Measurements from ENCODE around the gene TNRC18.

The TNRC18 gene

DNA sequence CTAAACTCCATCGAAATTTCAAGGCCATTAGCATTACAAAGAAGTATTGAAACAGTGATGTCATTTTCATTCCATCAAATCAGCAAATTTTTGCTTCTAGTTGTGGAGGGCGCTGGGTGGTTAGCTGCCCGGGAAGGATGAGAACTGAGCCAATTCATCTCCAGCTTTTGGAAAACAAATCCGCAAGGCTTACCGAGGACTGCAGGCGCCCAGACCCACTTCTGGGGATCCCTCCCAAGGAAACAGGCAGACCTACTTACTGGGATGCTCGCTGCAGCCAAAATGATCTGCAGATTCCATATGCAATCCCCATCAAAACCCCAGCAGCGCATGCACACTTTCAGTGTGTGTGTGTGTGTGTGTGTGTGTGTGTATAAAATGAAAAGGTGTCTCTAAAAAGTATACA is 19.2 kb downstream of the TNRC18 start:
- DNase-seq (ENCODE audit: extremely low read depth in 1 of 2, low read depth in 1 of 2), result no peak

GRCh38 chr7:5403442-5403841 is 20.2 kb downstream of the TNRC18 start:
- no peak for DNase-seq (ENCODE audit: extremely low read depth in 1 of 2, low read depth in 1 of 2)

GRCh38 chr7:5397736-5398135 is 25.9 kb downstream of the TNRC18 start:
- DNase-seq (ENCODE audit: extremely low read depth in 1 of 2, low read depth in 1 of 2), result no peak

DNA sequence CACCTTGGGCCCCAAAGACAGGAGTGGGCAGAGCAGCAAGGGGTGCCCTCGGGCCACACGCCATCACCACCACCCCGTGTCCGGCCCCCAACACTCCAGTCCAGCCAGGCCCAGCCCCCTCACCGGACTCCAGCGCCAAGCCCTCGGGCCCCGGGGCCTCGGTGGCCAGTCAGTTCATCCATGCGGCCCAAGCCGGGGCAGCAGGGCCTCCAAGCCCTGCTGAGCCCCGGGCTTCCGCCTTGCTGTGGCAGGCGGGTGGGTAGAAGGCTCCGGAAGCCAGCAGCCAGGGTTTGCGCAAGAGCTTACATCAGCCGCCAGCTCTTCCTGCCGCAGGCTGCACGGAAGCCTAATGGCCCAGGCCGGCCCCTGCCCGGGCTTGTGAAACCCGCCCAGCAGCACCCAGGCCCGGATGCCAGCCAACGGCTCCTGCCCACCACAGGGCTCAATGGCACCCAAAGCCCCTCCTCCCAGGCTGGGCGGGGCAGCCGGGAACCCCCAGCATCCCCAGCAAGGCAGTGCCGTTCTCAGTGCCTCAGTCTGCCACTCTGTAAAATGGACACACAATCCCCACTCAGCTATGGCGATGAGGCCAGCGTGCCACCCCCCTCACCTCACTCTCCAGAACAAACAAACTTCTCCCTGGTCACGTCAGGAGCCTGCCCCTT is 26.5 kb downstream of the TNRC18 start:
- DNase-seq (ENCODE audit: extremely low read depth in 1 of 2, low read depth in 1 of 2), result peak; percentile 83 to 92

DNA sequence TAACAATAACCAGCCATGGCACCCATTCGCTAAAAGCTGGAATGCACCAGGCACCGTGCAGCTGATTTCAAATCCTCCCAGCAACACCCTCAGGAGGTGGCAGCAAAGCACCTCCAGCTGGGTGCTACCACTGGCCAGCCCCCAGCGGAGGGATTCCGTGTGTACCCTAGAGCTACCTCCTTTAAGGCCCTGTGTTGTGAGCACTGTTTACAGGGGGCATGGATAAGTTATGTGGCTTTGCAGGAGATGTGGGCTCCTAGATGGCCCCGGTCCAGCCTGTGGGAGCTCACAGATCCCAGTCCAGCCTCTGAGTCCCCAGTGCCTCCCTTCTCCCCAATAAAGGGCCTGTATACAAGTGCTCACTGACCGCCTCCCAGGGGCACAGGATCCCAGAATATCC is 27.1 kb downstream of the TNRC18 start:
- peak in 1 of 2 donors; percentile 43 for DNase-seq (ENCODE audit: extremely low read depth in 1 of 2, low read depth in 1 of 2)

- DNase-seq (ENCODE audit: extremely low read depth in 1 of 2, low read depth in 1 of 2), result no peak
Observed at GRCh38 chr7:5395246-5395645, 28.4 kb downstream of the TNRC18 start.

- no peak for DNase-seq (ENCODE audit: extremely low read depth in 1 of 2, low read depth in 1 of 2)
Observed at GRCh38 chr7:5394264-5395105, 29.1 kb downstream of the TNRC18 start.

DNA sequence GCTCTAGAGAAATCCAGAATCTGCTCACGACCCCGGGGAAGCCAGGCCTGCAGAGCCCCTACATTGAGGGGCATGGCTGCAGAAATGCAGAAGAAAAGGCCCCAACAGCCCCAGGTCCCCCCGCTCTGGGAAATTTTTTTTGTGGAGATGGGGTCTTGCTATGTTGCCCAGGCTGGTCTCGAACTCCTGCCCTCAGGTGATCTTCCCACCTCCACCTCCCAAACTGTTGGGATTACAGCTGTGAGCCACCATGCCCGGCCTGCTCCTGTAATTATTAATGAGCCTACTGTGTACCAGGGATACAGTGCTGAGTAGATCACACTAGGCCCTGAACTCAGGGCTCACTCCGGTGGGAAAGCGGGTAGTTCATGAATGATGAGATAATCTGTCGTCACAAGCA is 29.9 kb downstream of the TNRC18 start:
- DNase-seq (ENCODE audit: extremely low read depth in 1 of 2, low read depth in 1 of 2), result no peak

DNA sequence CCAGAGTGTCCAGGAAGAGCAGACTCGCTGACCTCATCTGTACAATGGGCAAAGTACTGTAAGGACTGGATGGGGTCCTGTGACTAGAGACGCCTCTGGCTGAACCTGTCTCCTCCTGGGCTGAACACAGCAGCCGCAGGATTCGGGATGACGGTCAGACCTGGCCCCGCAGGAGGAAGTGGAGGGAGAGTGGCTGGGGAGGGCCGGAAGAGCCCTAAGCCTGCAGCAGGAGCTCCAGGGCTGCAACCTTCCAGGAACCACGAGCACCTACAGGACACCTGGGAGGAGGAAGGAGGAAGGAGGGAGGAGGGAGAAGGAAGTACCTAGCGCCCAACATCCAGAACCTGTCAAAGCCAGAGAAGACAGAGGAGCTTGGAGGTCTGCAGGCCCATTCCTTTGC is 30.3 kb downstream of the TNRC18 start:
- DNase-seq (ENCODE audit: extremely low read depth in 1 of 2, low read depth in 1 of 2), result no peak

DNA sequence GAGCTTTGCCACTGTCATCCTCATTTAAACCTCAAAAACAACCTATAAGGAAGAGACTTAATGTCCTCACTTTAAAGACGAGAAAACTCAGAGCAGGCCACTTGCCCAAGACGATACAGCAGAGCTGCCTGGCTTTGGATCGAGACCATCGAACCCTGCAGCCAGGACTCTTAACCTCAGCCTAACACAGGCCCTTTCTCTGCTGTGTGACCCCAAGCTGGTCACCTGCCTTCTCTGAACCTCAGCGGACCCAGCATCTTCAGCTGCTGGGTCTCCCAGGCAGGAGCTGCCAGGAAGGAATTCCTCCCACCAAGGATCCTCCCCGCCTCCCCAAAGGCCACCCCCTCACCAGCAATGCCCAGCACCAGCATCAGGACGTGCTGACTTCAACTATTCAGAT is 32.7 kb downstream of the TNRC18 start:
- no peak for DNase-seq (ENCODE audit: extremely low read depth in 1 of 2, low read depth in 1 of 2)

- no peak for DNase-seq (ENCODE audit: extremely low read depth in 1 of 2, low read depth in 1 of 2)
Observed at GRCh38 chr7:5388905-5389433, 34.7 kb downstream of the TNRC18 start.

- DNase-seq (ENCODE audit: extremely low read depth in 1 of 2, low read depth in 1 of 2), result no peak
Observed at GRCh38 chr7:5388273-5388901, 35.2 kb downstream of the TNRC18 start.

DNA sequence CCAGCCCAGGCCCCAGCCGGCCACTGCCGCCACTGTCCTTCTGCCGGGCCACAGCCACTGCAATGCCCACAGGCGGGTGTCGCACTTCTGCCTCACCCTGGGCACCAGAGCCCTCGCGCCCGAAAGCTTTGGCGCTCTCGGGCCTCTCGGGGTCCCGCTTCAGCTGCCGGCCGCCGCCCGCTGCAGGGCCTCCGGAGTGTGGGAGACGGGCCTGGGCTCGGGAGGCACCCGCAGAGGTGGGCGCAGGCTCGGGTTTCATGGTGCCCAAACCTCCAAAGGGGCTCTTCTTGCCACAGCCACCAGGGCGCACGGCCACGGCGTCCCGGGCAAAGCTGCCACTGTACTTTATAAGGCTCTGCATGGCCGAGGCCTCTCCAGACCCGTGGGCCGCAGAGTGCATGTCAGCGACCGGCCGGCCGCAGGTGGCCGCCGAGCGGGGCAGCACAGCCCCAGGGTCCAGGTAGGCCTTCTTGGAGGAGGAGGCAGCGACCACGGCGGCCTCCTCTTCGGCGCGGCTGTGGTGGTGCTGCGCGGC is 35.9 kb downstream of the TNRC18 start:
- no peak for DNase-seq (ENCODE audit: extremely low read depth in 1 of 2, low read depth in 1 of 2)

DNA sequence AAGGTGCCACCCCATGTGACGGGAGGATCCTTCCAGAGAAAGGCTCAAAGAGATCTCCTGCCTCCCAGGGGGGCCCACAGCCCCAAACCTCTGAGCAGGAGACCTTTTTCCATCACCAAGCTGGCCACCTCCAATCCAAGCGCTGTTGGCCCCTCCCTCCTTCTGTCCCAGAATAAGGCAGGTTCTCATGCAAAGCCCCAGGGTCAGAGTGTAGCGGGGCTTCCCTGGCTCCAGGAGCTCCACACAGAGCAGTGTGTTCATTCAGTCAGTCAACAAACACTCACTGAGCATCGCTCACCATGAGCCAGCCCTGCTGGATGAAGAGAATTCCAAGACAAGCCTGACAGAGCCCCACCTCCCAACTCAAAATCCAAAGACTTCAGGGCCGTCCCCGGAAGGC is 39.0 kb downstream of the TNRC18 start:
- no peak for DNase-seq (ENCODE audit: extremely low read depth in 1 of 2, low read depth in 1 of 2)

GRCh38 chr7:5383314-5384098 is 40.1 kb downstream of the TNRC18 start:
- no peak for DNase-seq (ENCODE audit: extremely low read depth in 1 of 2, low read depth in 1 of 2)

- no peak for DNase-seq (ENCODE audit: extremely low read depth in 1 of 2, low read depth in 1 of 2)
Observed at GRCh38 chr7:5382281-5382892, 41.2 kb downstream of the TNRC18 start.

DNA sequence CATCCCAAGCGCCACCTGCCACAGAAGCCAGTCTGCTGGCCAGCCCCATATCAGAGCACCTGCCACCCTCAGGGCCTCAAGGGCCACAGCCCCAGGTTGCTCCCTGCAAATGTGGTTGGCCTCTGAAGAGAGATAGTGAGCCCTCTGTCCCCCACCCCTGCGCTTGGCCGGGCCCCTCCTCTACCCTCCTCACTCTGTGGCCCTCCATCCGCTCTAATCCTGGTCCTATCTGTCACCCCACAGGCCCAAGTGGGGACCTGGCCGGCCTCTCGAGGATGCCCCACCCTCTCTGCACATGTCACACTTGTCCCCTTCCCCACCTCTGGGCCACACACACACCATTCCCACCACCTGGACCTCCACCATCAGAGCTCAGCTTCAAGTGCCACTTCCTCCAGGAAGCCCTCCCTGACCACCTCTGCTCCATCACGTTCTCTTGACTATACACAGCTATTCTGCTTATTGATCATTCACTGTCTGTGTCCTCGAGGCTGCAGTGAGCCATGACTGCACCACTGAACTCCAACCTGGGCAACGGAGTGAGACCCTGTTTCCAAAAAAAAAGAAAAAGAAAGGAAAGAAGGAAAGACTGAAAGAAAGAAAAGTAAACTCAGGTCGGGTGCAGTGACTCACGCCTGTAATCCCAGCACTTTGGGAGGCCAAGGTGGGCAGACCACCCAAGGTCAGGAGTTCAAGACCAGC is 42.4 kb downstream of the TNRC18 start:
- DNase-seq (ENCODE audit: extremely low read depth in 1 of 2, low read depth in 1 of 2), result no peak

GRCh38 chr7:5380350-5381070 is 43.1 kb downstream of the TNRC18 start:
- no peak for DNase-seq (ENCODE audit: extremely low read depth in 1 of 2, low read depth in 1 of 2)

- no peak for DNase-seq (ENCODE audit: extremely low read depth in 1 of 2, low read depth in 1 of 2)
Observed at GRCh38 chr7:5379546-5379945, 44.1 kb downstream of the TNRC18 start.

Data from stimulated activated CD8-positive, alpha-beta memory T cell treated with anti-CD3 and anti-CD28 coated beads, Interleukin-7, amount 100 ng/mL, for 48 hours (primary cell).